Neuronal stem cell (in vitro differentiated cells): Measurements from ENCODE around the gene DPEP1.

Source experiments
- DNase-seq: peaks from one replicate; pipeline ENCODE4 v3.0.0-alpha.2; 2013; ENCODE audit warnings: low spot score
- H2AFZ ChIP-seq: one replicate; pipeline ENCODE4 v1.6.1; 2013; ENCODE audit warnings: mild to moderate bottlenecking, low read length, inconsistent platforms
- H2AK5ac ChIP-seq: 2 replicates; pipeline ENCODE4 v1.6.1; 2013; ENCODE audit warnings: low read depth, mild to moderate bottlenecking, inconsistent platforms, low read length, moderate library complexity, mixed read lengths
- H2BK120ac ChIP-seq: 2 replicates; pipeline ENCODE4 v1.6.1; 2013; ENCODE audit warnings: low read depth, mild to moderate bottlenecking, inconsistent platforms, low read length, moderate library complexity, mixed read lengths
- H2BK12ac ChIP-seq: one replicate; pipeline ENCODE4 v1.6.1; 2013; ENCODE audit warnings: low read length, inconsistent platforms
- H2BK15ac ChIP-seq: 2 replicates; pipeline ENCODE4 v1.6.1; 2013; ENCODE audit warnings: mild to moderate bottlenecking, low read length, inconsistent platforms, mixed read lengths
- H2BK5ac ChIP-seq: one replicate; pipeline ENCODE4 v1.6.1; 2013; ENCODE audit warnings: inconsistent platforms, mild to moderate bottlenecking, low read length, moderate library complexity
- H3K14ac ChIP-seq: one replicate; pipeline ENCODE4 v1.6.1; 2013; ENCODE audit warnings: low read length, inconsistent platforms
- H3K18ac ChIP-seq: 2 replicates; pipeline ENCODE4 v1.6.1; 2013; ENCODE audit warnings: low read length, inconsistent platforms
- H3K23ac ChIP-seq: 2 replicates; pipeline ENCODE4 v1.6.1; 2013; ENCODE audit warnings: low read depth, mild to moderate bottlenecking, mixed read lengths, low read length, inconsistent platforms; ENCODE audit not compliant: poor library complexity
- H3K27ac ChIP-seq: replicated peaks from 3 replicates; pipeline ENCODE4 v1.5.1; 2013; ENCODE audit warnings: low read length, inconsistent platforms
- H3K27me3 ChIP-seq, 3 experiments: 2 replicates each; pipeline ENCODE4 v1.6.1; 2013; ENCODE audit warnings: low read length in 3 of 3, mild to moderate bottlenecking in 2 of 3, inconsistent platforms in 1 of 3, low read depth in 1 of 3, mixed read lengths in 1 of 3, moderate library complexity in 1 of 3; ENCODE audit not compliant: control insufficient read depth in 3 of 3, insufficient read depth in 3 of 3
- H3K36me3 ChIP-seq, 2 donors: replicated peaks in 1 of 2; 2 replicates each; pipeline ENCODE4 v1.6.1; 2013; ENCODE audit warnings: low read length in 2 of 2; ENCODE audit not compliant: control insufficient read depth in 2 of 2, insufficient read depth in 2 of 2
- H3K4ac ChIP-seq: 2 replicates; pipeline ENCODE4 v1.6.1; 2013; ENCODE audit warnings: inconsistent platforms, mild to moderate bottlenecking, low read length, moderate library complexity
- H3K4me1 ChIP-seq, 2 donors: 1 replicate in 1 of 2; 2 replicates in 1 of 2; pipeline ENCODE4 v1.6.1; 2013; ENCODE audit warnings: low read length in 2 of 2, low read depth in 1 of 2; ENCODE audit not compliant: control insufficient read depth in 2 of 2, insufficient read depth in 1 of 2
- H3K4me2 ChIP-seq: one replicate; pipeline ENCODE4 v1.6.1; 2013; ENCODE audit warnings: mild to moderate bottlenecking, low read length, inconsistent platforms; ENCODE audit not compliant: insufficient read depth, poor library complexity, severe bottlenecking
- H3K4me3 ChIP-seq, 2 donors: 2 replicates each; pipeline ENCODE4 v1.5.1; 2013; ENCODE audit warnings: low read length in 2 of 2, mild to moderate bottlenecking in 2 of 2, inconsistent platforms in 1 of 2, moderate library complexity in 1 of 2
- H3K79me1 ChIP-seq: one replicate; pipeline ENCODE4 v1.6.1; 2013; ENCODE audit warnings: low read depth, mild to moderate bottlenecking, inconsistent platforms, low read length, moderate library complexity
- H3K9ac ChIP-seq: one replicate; pipeline ENCODE4 v1.6.1; 2013; ENCODE audit warnings: mild to moderate bottlenecking, low read depth, low read length, inconsistent platforms; ENCODE audit not compliant: poor library complexity
- H3K9me3 ChIP-seq, 2 donors: replicated peaks in 1 of 2; 2 replicates each; pipeline versions ENCODE3 to v1.6.1; 2013; ENCODE audit warnings: low read length in 2 of 2, mild to moderate bottlenecking in 2 of 2, inconsistent platforms in 1 of 2, low read depth in 1 of 2, mixed read lengths in 1 of 2, moderate library complexity in 1 of 2; ENCODE audit not compliant: control insufficient read depth in 2 of 2, insufficient read depth in 1 of 2
- H4K8ac ChIP-seq: one replicate; pipeline ENCODE4 v1.6.1; 2013; ENCODE audit warnings: low read depth, mild to moderate bottlenecking, inconsistent platforms, low read length, moderate library complexity
- H4K91ac ChIP-seq: one replicate; pipeline ENCODE4 v1.6.1; 2013; ENCODE audit warnings: low read length, low read depth, mild to moderate bottlenecking, inconsistent platforms; ENCODE audit not compliant: poor library complexity
- WGBS, 2 donors: extraction: QIAGEN DNeasy Blood & Tissue Kit; methylation state at CpG; one replicate each; pipeline ENCODE4 v1.1.7; 2013; ENCODE audit warnings: missing lambda C conversion rate in 2 of 2, mixed read lengths in 1 of 2; ENCODE audit not compliant: insufficient read length in 2 of 2, insufficient replicate concordance in 1 of 2; ENCODE audit errors: extremely low coverage in 2 of 2; 5-methylcytosine and 5-hydroxymethylcytosine counted together

Gene DPEP1

GRCh38 chr16:89602952-89603590 is 10.4 kb upstream of the DPEP1 start:
- no peaks in the 10 kb centered on the region for H3K36me3 ChIP-seq
- H3K9me3 ChIP-seq, result no peaks in the 10 kb centered on the region
- no peak overlapping the region for H4K91ac ChIP-seq
- H2BK12ac ChIP-seq, result peak overlapping the region; percentile 5
- no peaks in the 10 kb centered on the region for H3K79me1 ChIP-seq
- H2AK5ac ChIP-seq, result peak overlapping the region; percentile 93
- no peak overlapping the region for H3K14ac ChIP-seq
- no CpG with 5 or more reads among the region's 5 CpGs for WGBS, 2 donors
- no peak overlapping the region for H2BK120ac ChIP-seq
- H3K27ac ChIP-seq, result no peak overlapping the region
- no peak overlapping the region for H3K4me2 ChIP-seq
- H2BK5ac ChIP-seq, result no peak overlapping the region
- peaks cover 0 to 4% (median 0%) of the 10 kb centered on the region in 3 experiments for H3K27me3 ChIP-seq
- H3K23ac ChIP-seq, result peak overlapping the region; percentile 12
- H3K4me1 ChIP-seq, result peaks cover 20 to 35% of the 10 kb centered on the region in 2 donors
- no peak overlapping the region for H2BK15ac ChIP-seq
- peak overlapping the region; percentile 53 for H2AFZ ChIP-seq
- H3K18ac ChIP-seq, result peak overlapping the region; percentile 69
- no peak overlapping the region for H4K8ac ChIP-seq
- no peak for DNase-seq
- H3K4ac ChIP-seq, result no peak overlapping the region
- H3K4me3 ChIP-seq, result peak overlapping the region in 1 of 2 donors; percentile 12
- H3K9ac ChIP-seq, result no peak overlapping the region

- Histone ChIP-seq H4K8ac (no peak overlapping the region), H3K4me2 (no peak overlapping the region), H3K36me3 (no peaks in the 10 kb centered on the region), H2BK12ac (peak overlapping the region; percentile 90), H4K91ac (no peak overlapping the region), H3K4ac (no peak overlapping the region), H3K14ac (peak overlapping the region; percentile 0), H3K9me3 (no peaks in the 10 kb centered on the region), H3K4me3 (no peak overlapping the region), H2BK15ac (peak overlapping the region; percentile 94), H2BK5ac (no peak overlapping the region), H2AFZ (no peak overlapping the region), H2AK5ac (peak overlapping the region; percentile 97), H2BK120ac (peak overlapping the region; percentile 81), H3K23ac (peak overlapping the region; percentile 73), H3K4me1 (peaks cover 17 to 34% of the 10 kb centered on the region in 2 donors), H3K27me3 (peaks cover 0 to 4% (median 0%) of the 10 kb centered on the region in 3 experiments), H3K18ac (no peak overlapping the region), H3K9ac (no peak overlapping the region), H3K79me1 (no peaks in the 10 kb centered on the region), H3K27ac (no peak overlapping the region)
- WGBS, 2 donors, result no CpG with 5 or more reads among the region's 16 CpGs
- DNase-seq, result no peak
Measured at GRCh38 chr16:89604764-89605163, 8.7 kb upstream of the DPEP1 start.

GRCh38 chr16:89605186-89605970 is 8.1 kb upstream of the DPEP1 start:
- H3K4me2 ChIP-seq, result no peak overlapping the region
- H2BK5ac ChIP-seq, result peak overlapping the region; percentile 87
- peak overlapping the region; percentile 60 for H3K9ac ChIP-seq
- H4K8ac ChIP-seq, result no peak overlapping the region
- peak overlapping the region; percentile 94 for H2BK15ac ChIP-seq
- H3K36me3 ChIP-seq, result no peaks in the 10 kb centered on the region
- no peak overlapping the region for H4K91ac ChIP-seq
- H3K27me3 ChIP-seq, result peaks cover 0 to 4% (median 0%) of the 10 kb centered on the region in 3 experiments
- peak overlapping the region; percentile 73 for H3K23ac ChIP-seq
- peak overlapping the region; percentile 87 for H3K18ac ChIP-seq
- no peak overlapping the region for H3K27ac ChIP-seq
- peak overlapping the region; percentile 81 for H2BK120ac ChIP-seq
- H2AFZ ChIP-seq, result no peak overlapping the region
- H2BK12ac ChIP-seq, result peak overlapping the region; percentile 90
- peak overlapping the region; percentile 97 for H2AK5ac ChIP-seq
- DNase-seq, result no peak
- H3K4me1 ChIP-seq, result peaks cover 17 to 28% of the 10 kb centered on the region in 2 donors
- WGBS, 2 donors, result no CpG with 5 or more reads among the region's 34 CpGs
- H3K14ac ChIP-seq, result no peak overlapping the region
- no peaks in the 10 kb centered on the region for H3K9me3 ChIP-seq
- H3K4ac ChIP-seq, result no peak overlapping the region
- no peak overlapping the region for H3K4me3 ChIP-seq
- H3K79me1 ChIP-seq, result no peaks in the 10 kb centered on the region

GRCh38 chr16:89606006-89606405 is 7.4 kb upstream of the DPEP1 start:
- Histone ChIP-seq H3K9me3 (no peaks in the 10 kb centered on the region), H3K4me1 (peaks cover 17 to 22% of the 10 kb centered on the region in 2 donors), H4K91ac (no peak overlapping the region), H2BK120ac (peak overlapping the region; percentile 44), H4K8ac (no peak overlapping the region), H3K79me1 (no peaks in the 10 kb centered on the region), H3K23ac (peak overlapping the region; percentile 73), H3K18ac (peak overlapping the region; percentile 85), H2AK5ac (peak overlapping the region; percentile 97), H2BK15ac (peak overlapping the region; percentile 94), H3K27me3 (peaks cover 0 to 4% (median 0%) of the 10 kb centered on the region in 3 experiments), H3K36me3 (no peaks in the 10 kb centered on the region), H2AFZ (no peak overlapping the region), H3K9ac (no peak overlapping the region), H3K4me3 (no peak overlapping the region), H3K4me2 (no peak overlapping the region), H3K4ac (no peak overlapping the region), H3K14ac (peak overlapping the region; percentile 5), H3K27ac (no peak overlapping the region), H2BK5ac (peak overlapping the region; percentile 87), H2BK12ac (peak overlapping the region; percentile 4)
- WGBS, 2 donors, result no CpG with 5 or more reads among the region's 9 CpGs
- no peak for DNase-seq
